Activated CD8-positive, alpha-beta memory T cell treated with anti-CD3 and anti-CD28 coated beads for 1 hour (primary cell): ENCODE measurements around the gene FLNB.

Experiments used
- DNase-seq, 2 donors: peaks; one replicate each; pipeline ENCODE4 v3.0.0-alpha.2; 2020; ENCODE audit warnings: low read depth in 1 of 2; ENCODE audit errors: extremely low read depth in 1 of 2

FLNB gene

GRCh38 chr3:58027704-58028317, 19.6 kb downstream of the FLNB start:
- no peak for DNase-seq

- no peak for DNase-seq
Observed at GRCh38 chr3:58028902-58029301, 20.7 kb downstream of the FLNB start.

- DNase-seq = no peak
Observed at GRCh38 chr3:58029842-58030584, 21.8 kb downstream of the FLNB start.

GRCh38 chr3:58032186-58032585, 24.0 kb downstream of the FLNB start:
- no peak for DNase-seq

GRCh38 chr3:58034738-58035523, 26.7 kb downstream of the FLNB start:
- DNase-seq = no peak

- no peak for DNase-seq
Observed at GRCh38 chr3:58035524-58036255, 27.5 kb downstream of the FLNB start.

- no peak for DNase-seq
Observed at GRCh38 chr3:58036293-58037032, 28.2 kb downstream of the FLNB start.

- no peak for DNase-seq
Observed at GRCh38 chr3:58037141-58037910, 29.1 kb downstream of the FLNB start.

GRCh38 chr3:58038675-58039292, 30.6 kb downstream of the FLNB start:
- DNase-seq = no peak

GRCh38 chr3:58039601-58040000, 31.4 kb downstream of the FLNB start:
- DNase-seq = no peak

- no peak for DNase-seq
Observed at GRCh38 chr3:58041182-58041825, 33.1 kb downstream of the FLNB start.

- no peak for DNase-seq
Observed at GRCh38 chr3:58041826-58042324, 33.7 kb downstream of the FLNB start.

- DNase-seq = no peak
Observed at GRCh38 chr3:58042947-58043707, 34.9 kb downstream of the FLNB start.

- DNase-seq = no peak
Observed at GRCh38 chr3:58043933-58044332, 35.7 kb downstream of the FLNB start.

GRCh38 chr3:58044691-58045483, 36.7 kb downstream of the FLNB start:
- no peak for DNase-seq

GRCh38 chr3:58047826-58048225, 39.6 kb downstream of the FLNB start:
- DNase-seq = no peak

- DNase-seq = no peak
Observed at GRCh38 chr3:58048301-58048700, 40.1 kb downstream of the FLNB start.
